Loucy (cell line): ENCODE results near the gene MATCAP1.

ENCODE experiments used
- CTCF ChIP-seq: fragments of 200-600 bp; sonication (generic); conservative IDR thresholded peaks from 2 replicates; pipeline ENCODE4 v1.5.1; 2014; ENCODE audit warnings: mild to moderate bottlenecking, antibody characterized with exemption, low read length
- EZH2phosphoT487 ChIP-seq: fragments of 200-600 bp; IDR thresholded peaks from 2 replicates; pipeline ENCODE4 v1.6.1; 2018; ENCODE audit warnings: antibody characterized with exemption, mild to moderate bottlenecking, moderate library complexity, borderline replicate concordance

- TF ChIP-seq CTCF (no peak), EZH2phosphoT487 (no peak)
These were observed 43.8 kb upstream of the MATCAP1 start for GRCh38 chr16:67227567-67227921.
